OCI-LY3 (cell line): ENCODE results near the gene ASMTL.

Experiments used
- EZH2phosphoT487 ChIP-seq: fragments of 200-600 bp; shearing (Covaris generic); IDR thresholded peaks from 2 replicates; pipeline ENCODE4 v1.6.1; 2018; ENCODE audit warnings: antibody characterized with exemption, mixed run types, low read depth
- TF ChIP-seq, protein P1 (sequence below): fragments of 200-600, 300-600 bp; sonication (generic); IDR thresholded peaks from 2 replicates; pipeline ENCODE4 v1.5.1; 2014; ENCODE audit warnings: antibody characterized with exemption, low read length, low read depth

DNA sequence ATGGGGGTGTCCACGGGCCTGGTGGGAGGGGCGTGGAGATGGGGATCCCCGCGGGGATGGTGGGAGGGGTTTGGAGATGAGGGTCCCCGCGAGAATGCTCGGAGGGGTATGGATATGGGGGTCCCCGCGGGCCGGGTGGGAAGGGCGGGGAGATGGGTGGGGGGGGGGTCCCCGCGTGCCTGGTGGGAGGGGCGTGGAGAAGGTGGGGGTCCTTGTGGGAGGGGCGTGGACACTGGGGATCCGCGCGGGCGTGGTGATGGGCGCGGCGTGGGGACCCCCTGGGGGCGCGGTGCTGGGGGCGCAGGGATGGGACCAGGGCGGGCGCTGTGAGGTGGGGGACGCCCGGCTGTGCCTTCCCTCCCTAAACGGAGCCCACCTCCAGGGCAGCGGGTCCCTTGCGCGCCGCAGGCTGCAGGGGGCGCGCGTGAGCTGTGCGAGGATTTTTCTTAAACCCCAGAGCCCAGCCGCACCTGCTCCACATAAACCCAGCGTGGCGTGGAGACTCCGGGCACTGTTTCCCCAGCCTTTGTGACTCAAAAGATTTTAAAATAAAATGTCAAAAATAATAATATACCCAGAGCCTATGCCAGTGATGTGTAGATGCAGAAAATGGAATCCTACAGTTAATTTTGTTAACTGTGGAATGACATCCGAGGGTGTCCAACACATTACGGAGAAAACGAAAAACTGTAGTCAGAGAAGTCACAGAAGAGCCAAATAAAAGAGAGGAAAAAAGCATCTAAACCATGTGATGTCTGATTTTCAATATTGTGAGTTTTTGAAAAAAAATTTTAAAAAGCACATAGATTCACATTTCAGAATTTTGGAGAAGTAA lies 1.5 kb upstream of the ASMTL start:
- TF ChIP-seq, protein P1, sequence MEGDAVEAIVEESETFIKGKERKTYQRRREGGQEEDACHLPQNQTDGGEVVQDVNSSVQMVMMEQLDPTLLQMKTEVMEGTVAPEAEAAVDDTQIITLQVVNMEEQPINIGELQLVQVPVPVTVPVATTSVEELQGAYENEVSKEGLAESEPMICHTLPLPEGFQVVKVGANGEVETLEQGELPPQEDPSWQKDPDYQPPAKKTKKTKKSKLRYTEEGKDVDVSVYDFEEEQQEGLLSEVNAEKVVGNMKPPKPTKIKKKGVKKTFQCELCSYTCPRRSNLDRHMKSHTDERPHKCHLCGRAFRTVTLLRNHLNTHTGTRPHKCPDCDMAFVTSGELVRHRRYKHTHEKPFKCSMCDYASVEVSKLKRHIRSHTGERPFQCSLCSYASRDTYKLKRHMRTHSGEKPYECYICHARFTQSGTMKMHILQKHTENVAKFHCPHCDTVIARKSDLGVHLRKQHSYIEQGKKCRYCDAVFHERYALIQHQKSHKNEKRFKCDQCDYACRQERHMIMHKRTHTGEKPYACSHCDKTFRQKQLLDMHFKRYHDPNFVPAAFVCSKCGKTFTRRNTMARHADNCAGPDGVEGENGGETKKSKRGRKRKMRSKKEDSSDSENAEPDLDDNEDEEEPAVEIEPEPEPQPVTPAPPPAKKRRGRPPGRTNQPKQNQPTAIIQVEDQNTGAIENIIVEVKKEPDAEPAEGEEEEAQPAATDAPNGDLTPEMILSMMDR, result peak; percentile 96
- TF ChIP-seq EZH2phosphoT487, result no peak
